Loucy (cell line): ENCODE measurements around the gene EDEM2.

Experiments
- CTCF ChIP-seq: fragments of 200-600 bp; sonication (generic); conservative IDR thresholded peaks from 2 replicates; pipeline ENCODE4 v1.5.1; 2014; ENCODE audit warnings: mild to moderate bottlenecking, antibody characterized with exemption, low read length
- EZH2phosphoT487 ChIP-seq: fragments of 200-600 bp; IDR thresholded peaks from 2 replicates; pipeline ENCODE4 v1.6.1; 2018; ENCODE audit warnings: antibody characterized with exemption, mild to moderate bottlenecking, moderate library complexity, borderline replicate concordance

- TF ChIP-seq CTCF (no peak), EZH2phosphoT487 (no peak)
Measured at GRCh38 chr20:35091816-35092523, 55.2 kb downstream of the EDEM2 start.
